Fibroblast of lung (primary cell): ENCODE measurements around the gene HIVEP1.

ENCODE experiments used
- CTCF ChIP-seq, 2 donors: IDR thresholded peaks in 1 of 2; conservative IDR thresholded peaks in 1 of 2; 1 replicate in 1 of 2; 2 replicates in 1 of 2; pipeline ENCODE4 v1.5.1; 2011 to 2012; ENCODE audit warnings: low read length in 2 of 2, control low read depth in 1 of 2, inconsistent platforms in 1 of 2, low read depth in 1 of 2, mild to moderate bottlenecking in 1 of 2
- EZH2 ChIP-seq: IDR thresholded peaks from 2 replicates; pipeline ENCODE4 v1.5.1; 2012; ENCODE audit warnings: low read length, control low read depth, mild to moderate bottlenecking; ENCODE audit errors: missing control alignments

DNA sequence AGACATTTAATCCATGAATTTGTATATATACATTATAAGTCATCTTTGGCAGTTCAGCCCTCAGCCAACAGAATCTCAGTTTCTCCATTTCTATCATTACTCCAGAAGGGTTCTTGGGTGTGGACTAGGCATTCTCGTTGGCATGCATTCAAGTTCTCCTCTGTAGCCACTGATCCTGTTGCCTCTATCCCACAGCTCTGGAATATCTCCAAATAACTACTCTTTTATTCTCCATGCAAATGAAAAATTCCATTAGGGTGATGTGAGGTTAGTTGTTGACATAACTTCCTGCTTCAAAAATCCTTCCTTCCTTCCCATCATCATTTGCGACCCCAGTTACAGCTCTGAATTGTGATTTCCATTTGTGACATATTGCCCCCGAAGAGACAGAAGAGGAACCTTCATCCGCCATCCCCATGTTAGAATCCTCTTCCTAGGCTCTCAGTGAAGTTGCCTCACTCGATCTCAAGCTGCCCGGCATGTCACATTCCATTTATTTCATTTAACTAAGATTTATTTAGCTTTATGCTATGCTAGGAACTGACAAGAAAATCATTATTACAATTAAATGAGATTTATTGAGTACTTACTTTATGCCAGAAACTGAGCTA lies 184.3 kb downstream of the HIVEP1 start:
- TF ChIP-seq CTCF (conservative IDR thresholded peaks at IDR 0.05 in 1 of 2, IDR thresholded peaks at IDR 0.05 in 1 of 2; ENCODE audit: low read depth in 1 of 2, low read length in 2 of 2): no peak
- TF ChIP-seq EZH2: no peak
